GM23248 (cell line): Measurements from ENCODE around the gene PDYN. TPM values are rescaled to one million over a fixed set of nuclear protein-coding genes. Genes with fewer than 3 reads are reported as not detected.

Experiments
- DNase-seq: peaks from one replicate; pipeline ENCODE4 v3.0.0-alpha.2; 2015
- H2AFZ ChIP-seq: fragments of 200-600 bp; sonication (generic); 2 replicates; pipeline ENCODE4 v1.6.1; 2016; ENCODE audit warnings: antibody characterized with exemption
- H3F3A ChIP-seq: fragments of 200-600 bp; sonication (generic); 2 replicates; pipeline ENCODE4 v1.6.1; 2016; ENCODE audit warnings: mild to moderate bottlenecking, antibody characterized with exemption, mixed run types; ENCODE audit not compliant: insufficient read depth
- H3K27ac ChIP-seq: fragments of 200-600 bp; sonication (generic); 2 replicates; pipeline ENCODE4 v1.5.1; 2016; ENCODE audit warnings: mild to moderate bottlenecking
- H3K27me3 ChIP-seq: fragments of 200-600 bp; sonication (generic); replicated peaks from 2 replicates; pipeline ENCODE4 v1.6.1; 2016; ENCODE audit warnings: mild to moderate bottlenecking; ENCODE audit not compliant: insufficient read depth
- H3K36me3 ChIP-seq: fragments of 200-600 bp; sonication (generic); 2 replicates; pipeline ENCODE4 v1.6.1; 2016; ENCODE audit warnings: low read depth, mild to moderate bottlenecking
- H3K4me1 ChIP-seq: fragments of 200-600 bp; sonication (generic); 2 replicates; pipeline ENCODE4 v1.6.1; 2016; ENCODE audit warnings: mild to moderate bottlenecking; ENCODE audit not compliant: insufficient read depth
- H3K4me2 ChIP-seq: fragments of 200-600 bp; sonication (generic); one replicate; pipeline ENCODE4 v1.6.1; 2016; ENCODE audit warnings: mild to moderate bottlenecking; ENCODE audit not compliant: unreplicated experiment
- H3K4me3 ChIP-seq: fragments of 200-600 bp; sonication (generic); 2 replicates; pipeline ENCODE4 v1.5.1; 2016; ENCODE audit warnings: mild to moderate bottlenecking
- H3K79me2 ChIP-seq: fragments of 200-600 bp; sonication (generic); 2 replicates; pipeline ENCODE4 v1.6.1; 2016; ENCODE audit warnings: mild to moderate bottlenecking; ENCODE audit not compliant: insufficient read depth
- H3K9ac ChIP-seq: fragments of 200-600 bp; sonication (generic); 2 replicates; pipeline ENCODE4 v1.6.1; 2016; ENCODE audit warnings: mild to moderate bottlenecking
- H3K9me2 ChIP-seq: fragments of 200-600 bp; sonication (generic); 2 replicates; pipeline ENCODE4 v1.6.1; 2016; ENCODE audit warnings: mixed run types, mild to moderate bottlenecking, moderate library complexity; ENCODE audit not compliant: insufficient read depth
- H3K9me3 ChIP-seq: fragments of 200-600 bp; sonication (generic); one replicate; pipeline ENCODE4 v1.6.1; 2017; ENCODE audit warnings: low read depth
- H4K20me1 ChIP-seq: fragments of 200-600 bp; sonication (generic); 2 replicates; pipeline ENCODE4 v1.6.0; 2016; ENCODE audit not compliant: insufficient read depth
- EZH2 ChIP-seq: fragments of 200-600 bp; sonication (generic); IDR thresholded peaks from 2 replicates; pipeline ENCODE4 v1.6.1; 2018; ENCODE audit warnings: antibody characterized with exemption, mild to moderate bottlenecking; ENCODE audit not compliant: insufficient read depth, poor library complexity, severe bottlenecking
- EZH2phosphoT487 ChIP-seq: fragments of 200-600 bp; sonication (generic); IDR thresholded peaks from 2 replicates; pipeline ENCODE4 v1.6.1; 2018; ENCODE audit warnings: antibody characterized with exemption, moderate library complexity, mild to moderate bottlenecking, low read depth; ENCODE audit not compliant: insufficient read depth
- WGBS, 2 experiments: methylation state at CpG; one replicate each; pipeline ENCODE4 v1.1.6; 2015 to 2017; ENCODE audit warnings: low lambda C conversion rate in 2 of 2, low coverage in 1 of 2; ENCODE audit errors: missing lambda C conversion rate in 2 of 2; 5-methylcytosine and 5-hydroxymethylcytosine counted together
- in situ Hi-C: fragments of 300-500 bp; cut with MboI; formaldehyde crosslinking; loops from 2 replicates; pipeline ENCODE4 v1.15.0; 2020
- polyA plus RNA-seq: library from polyadenylated mRNA; unstranded; fragments of >200 nt; fragmentation: Nextera tagmentation; extraction: Ambion mirVana; gene quantifications from 2 replicates; pipeline ENCODE4 v1.2.1, GENCODE V29; 2016
- total RNA-seq: library from RNA; depleted of rRNA; stranded (reverse); fragments of >200 nt; shearing (Covaris generic); gene quantifications from 2 replicates; pipeline ENCODE4 v1.2.3, GENCODE V29; 2014; rRNA removed

Gene PDYN
- total and polyA plus RNA-seq, 2 experiments from 2014 or later: not detected

GRCh38 chr20:1928782-1929181 is 65.1 kb downstream of the PDYN start:
- Histone ChIP-seq H2AFZ (no peak overlapping the region), H3K4me1 (peaks cover 11% of the 10 kb centered on the region), H3K9me3 (no peaks in the 10 kb centered on the region), H3K79me2 (peaks cover 22% of the 10 kb centered on the region), H3K9me2 (no peaks in the 10 kb centered on the region), H3K9ac (no peak overlapping the region), H3K4me3 (no peak overlapping the region), H3K36me3 (peaks cover 16% of the 10 kb centered on the region; the same call in 1 of the 2 replicates), H3K27ac (no peak overlapping the region), H3F3A (peaks cover 31% of the 10 kb centered on the region), H3K27me3 (no peaks in the 10 kb centered on the region), H4K20me1 (no peaks in the 10 kb centered on the region), H3K4me2 (no peak overlapping the region)
- in situ Hi-C loops: no loop called here
- WGBS, 2 experiments: 59 to 62% methylated on average over 7 of the region's 7 CpGs
- no peak for DNase-seq
- TF ChIP-seq EZH2phosphoT487 (no peak), EZH2 (no peak)

Other genes starting within 250 kb of the PDYN start
- 73.5 and 93.3 TPM in 2 replicates for gene SIRPA, start 98.7 kb downstream of the PDYN start, total RNA-seq
- 101 and 102 TPM in 2 replicates for gene SIRPA, start 98.7 kb downstream of the PDYN start, polyA plus RNA-seq
- 15.2 and 19.7 TPM in 2 replicates for gene STK35, start 107.8 kb upstream of the PDYN start, total RNA-seq
- 5.9 and 6.9 TPM in 2 replicates for gene STK35, start 107.8 kb upstream of the PDYN start, polyA plus RNA-seq